Stomach (tissue), 9 donors: ENCODE results near the gene UPF2. TPM values are rescaled to one million over a fixed set of nuclear protein-coding genes. Genes with fewer than 3 reads are reported as not detected.

ENCODE experiments used
- DNase-seq, 2 donors: peaks; one replicate each; pipeline versions ENCODE4 v3.0.0 to v3.0.0-alpha.2; 2013 to 2019
- H3K27ac ChIP-seq, 5 donors: fragments of 200-600 bp in 4 of 5; sonication (generic) in 4 of 5; one replicate each; pipeline ENCODE4 v1.5.1; 2013 to 2019; ENCODE audit warnings: mild to moderate bottlenecking in 1 of 5, moderate library complexity in 1 of 5
- H3K27me3 ChIP-seq, 3 donors: fragments of 200-600 bp; sonication (generic); one replicate each; pipeline ENCODE4 v1.5.1; 2017 to 2019; ENCODE audit warnings: mixed run types in 1 of 3
- H3K36me3 ChIP-seq, 4 donors: fragments of 200-600 bp; sonication (generic); 1 replicate in 3 of 4; 2 replicates in 1 of 4; pipeline ENCODE4 v1.5.1; 2016 to 2019
- H3K4me1 ChIP-seq, 4 donors: fragments of 200-600 bp; sonication (generic); one replicate each; pipeline ENCODE4 v1.5.1; 2016 to 2019
- H3K4me3 ChIP-seq, 4 donors: fragments of 200-600 bp; sonication (generic) in 3 of 4; one replicate each; pipeline ENCODE4 v1.5.1; 2016 to 2019; ENCODE audit warnings: mild to moderate bottlenecking in 1 of 4
- H3K9me3 ChIP-seq, 4 donors: fragments of 200-600 bp; sonication (generic); one replicate each; pipeline ENCODE4 v1.5.1; 2016 to 2019
- CTCF ChIP-seq, 7 experiments: fragments of 450-650 bp in 4 of 7; fragments of 200-600 bp in 3 of 7; sonication (generic) in 3 of 7; IDR thresholded peaks; one replicate each; pipeline ENCODE4 v1.5.1; 2016 to 2019; ENCODE audit warnings: antibody characterized with exemption in 7 of 7, control low read depth in 2 of 7, mild to moderate bottlenecking in 1 of 7
- EP300 ChIP-seq: sonication (generic); formaldehyde crosslinking; IDR thresholded peaks from one replicate; pipeline ENCODE4 v1.6.1; 2017; ENCODE audit warnings: antibody characterized with exemption
- POLR2A ChIP-seq, 4 donors: fragments of 450-650 bp; IDR thresholded peaks; one replicate each; pipeline ENCODE4 v1.6.1; 2016; ENCODE audit warnings: antibody characterized with exemption in 4 of 4, control low read depth in 2 of 4, mild to moderate bottlenecking in 1 of 4, moderate library complexity in 1 of 4
- POLR2AphosphoS5 ChIP-seq, 3 donors: sonication (generic); formaldehyde crosslinking; IDR thresholded peaks; one replicate each; pipeline ENCODE4 v1.6.1; 2016; ENCODE audit warnings: antibody characterized with exemption in 3 of 3
- WGBS, 5 donors: extraction: QIAGEN DNeasy Blood & Tissue Kit in 3 of 5; methylation state at CpG; one replicate each; pipeline versions ENCODE4 v1.1.5 to v1.1.7; 2013 to 2018; 5-methylcytosine and 5-hydroxymethylcytosine counted together
- intact Hi-C: fragments of 100-400 bp; cut with DNase I; formaldehyde crosslinking; loops from one replicate; pipeline ENCODE4 v1.15.1; 2023; ENCODE audit warnings: low total_unique reads
- polyA plus RNA-seq, 3 donors: library from polyadenylated mRNA; stranded (reverse); fragments of 200-250 nt; gene quantifications; one replicate each; pipeline ENCODE4 v1.2.3, GENCODE V29; 2013
- total RNA-seq, 5 donors: library from RNA; depleted of rRNA; stranded (reverse); fragments of >200 nt; gene quantifications; one replicate each; pipeline versions ENCODE4 v1.1.0 to v1.2.3, GENCODE V29; 2014 to 2016
- donor health status: healthy with polysubstance abuse.
- donor health status: Bipolar disorder and iron deficiency.
- donor health status: healthy.

UPF2 gene
- total and polyA plus RNA-seq, 8 donors = 8.7 to 48.6 (median 17.2) TPM

- Histone ChIP-seq H3K36me3 (no peaks in the 10 kb centered on the region), H3K27me3 (no peaks in the 10 kb centered on the region), H3K9me3 (no peaks in the 10 kb centered on the region), H3K4me1 (no peaks in the 10 kb centered on the region), H3K27ac (no peak overlapping the region), H3K4me3 (no peak overlapping the region)
- DNase-seq = no peak
- intact Hi-C loops = no loop called here
- 88 to 94% (median 91%) methylated on average over 14 of the region's 14 CpGs for WGBS, 5 donors
- no peak for TF ChIP-seq POLR2AphosphoS5 (IDR thresholded peaks at IDR 0.05)
These were observed 159.8 kb downstream of the UPF2 start for GRCh38 chr10:11882646-11883375.

GRCh38 chr10:11881477-11882417 lies 160.9 kb downstream of the UPF2 start:
- WGBS, 5 donors = 71 to 81% (median 76%) methylated on average over 21 of the region's 21 CpGs
- Histone ChIP-seq H3K36me3 (no peaks in the 10 kb centered on the region), H3K4me3 (no peak overlapping the region), H3K9me3 (no peaks in the 10 kb centered on the region), H3K27me3 (no peaks in the 10 kb centered on the region), H3K27ac (no peak overlapping the region), H3K4me1 (peaks cover 0 to 7% (median 6%) of the 10 kb centered on the region in 4 donors)
- TF ChIP-seq POLR2AphosphoS5 (IDR thresholded peaks at IDR 0.05) (no peak), POLR2A (IDR thresholded peaks at IDR 0.05) (no peak), EP300 (no peak), CTCF (IDR thresholded peaks at IDR 0.05) (no peak)
- intact Hi-C loops = no loop called here
- DNase-seq = peak in 1 of 2 donors; percentile 70

GRCh38 chr10:11881030-11881476 lies 161.6 kb downstream of the UPF2 start:
- Histone ChIP-seq H3K4me3 (no peak overlapping the region), H3K27me3 (no peaks in the 10 kb centered on the region), H3K4me1 (peaks cover 5 to 14% (median 13%) of the 10 kb centered on the region in 4 donors), H3K27ac (no peak overlapping the region), H3K9me3 (no peaks in the 10 kb centered on the region), H3K36me3 (no peaks in the 10 kb centered on the region)
- 81 to 88% (median 84%) methylated on average over 4 to 11 of the region's 11 CpGs for WGBS, 5 donors
- intact Hi-C loops = no loop called here
- TF ChIP-seq CTCF (IDR thresholded peaks at IDR 0.05) (no peak), POLR2AphosphoS5 (IDR thresholded peaks at IDR 0.05) (no peak), POLR2A (IDR thresholded peaks at IDR 0.05) (no peak), EP300 (no peak)
- DNase-seq = no peak

- no peaks in the 10 kb centered on the region for H3K27me3 ChIP-seq
- H3K4me1 ChIP-seq = peaks cover 9 to 21% (median 19%) of the 10 kb centered on the region in 4 donors
- no peaks in the 10 kb centered on the region for H3K9me3 ChIP-seq
- 86 to 93% (median 87%) methylated on average over 24 to 32 of the region's 32 CpGs for WGBS, 5 donors
- TF ChIP-seq CTCF (IDR thresholded peaks at IDR 0.05) (no peak), POLR2A (IDR thresholded peaks at IDR 0.05) (no peak), POLR2AphosphoS5 (IDR thresholded peaks at IDR 0.05) (no peak), EP300 (no peak)
- DNase-seq = no peak
- intact Hi-C loops = no loop called here
- no peaks in the 10 kb centered on the region for H3K36me3 ChIP-seq
- H3K27ac ChIP-seq = no peak overlapping the region
- no peak overlapping the region for H3K4me3 ChIP-seq
These were observed 162.2 kb downstream of the UPF2 start for GRCh38 chr10:11880151-11881029.
